Stomach smooth muscle (tissue), 2 donors: ENCODE measurements around the gene CDX1.

Experiments
- H3K27ac ChIP-seq: one replicate; pipeline ENCODE4 v1.7.0; 2013; ENCODE audit warnings: mild to moderate bottlenecking, low read length, inconsistent platforms
- H3K27me3 ChIP-seq, 2 donors: one replicate each; pipeline ENCODE4 v1.7.0; 2013; ENCODE audit warnings: low read length in 2 of 2; ENCODE audit not compliant: insufficient read depth in 2 of 2, control insufficient read depth in 1 of 2
- H3K36me3 ChIP-seq, 2 donors: one replicate each; pipeline ENCODE4 v1.7.0; 2013; ENCODE audit warnings: low read length in 2 of 2; ENCODE audit not compliant: control insufficient read depth in 2 of 2, insufficient read depth in 2 of 2
- H3K4me1 ChIP-seq: one replicate; pipeline ENCODE4 v1.7.0; 2013; ENCODE audit warnings: low read length; ENCODE audit not compliant: control insufficient read depth, insufficient read depth
- H3K4me3 ChIP-seq, 2 donors: one replicate each; pipeline ENCODE4 v1.7.0; 2013; ENCODE audit warnings: low read length in 2 of 2
- H3K9ac ChIP-seq, 2 donors: one replicate each; pipeline ENCODE4 v1.7.0; 2013; ENCODE audit warnings: low read length in 2 of 2, mild to moderate bottlenecking in 1 of 2
- H3K9me3 ChIP-seq, 2 donors: one replicate each; pipeline ENCODE4 v1.7.0; 2013; ENCODE audit warnings: low read length in 2 of 2; ENCODE audit not compliant: control insufficient read depth in 2 of 2
- donor health status: healthy.
- donor health status: Pancreatic carcinoma.

Gene CDX1

DNA sequence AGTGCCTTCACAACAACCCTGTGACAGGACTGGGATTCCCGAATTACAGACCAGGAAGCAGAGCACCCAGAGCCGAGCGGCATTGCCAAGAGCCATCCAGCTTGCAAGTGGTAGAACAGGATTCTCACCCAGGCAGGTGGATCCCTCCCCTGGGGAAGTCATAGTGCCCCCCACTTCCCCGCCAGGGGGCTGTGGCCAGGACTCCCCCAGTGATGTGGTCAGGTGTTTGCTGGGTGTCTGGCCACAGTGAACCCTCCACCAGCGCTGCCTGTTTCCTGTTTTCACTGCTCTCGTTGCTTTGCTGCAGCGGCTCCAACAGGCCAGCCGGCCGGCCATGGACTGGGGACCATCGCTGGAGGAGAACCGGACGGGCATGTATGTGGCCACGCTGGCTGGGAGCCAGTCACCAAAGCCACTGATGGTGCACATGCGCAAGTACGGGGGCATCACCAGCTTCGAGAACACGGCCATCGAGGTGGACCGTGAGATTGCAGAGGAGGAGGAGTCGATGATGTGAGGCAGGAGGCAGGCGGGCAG is 42.6 kb downstream of the CDX1 start:
- Histone ChIP-seq H3K27ac (no peak overlapping the region), H3K4me1 (peaks cover under 1% of the 10 kb centered on the region), H3K4me3 (no peak overlapping the region), H3K9me3 (no peaks in the 10 kb centered on the region), H3K36me3 (no peaks in the 10 kb centered on the region), H3K9ac (no peak overlapping the region), H3K27me3 (peaks cover 0 to 2% of the 10 kb centered on the region in 2 donors)

DNA sequence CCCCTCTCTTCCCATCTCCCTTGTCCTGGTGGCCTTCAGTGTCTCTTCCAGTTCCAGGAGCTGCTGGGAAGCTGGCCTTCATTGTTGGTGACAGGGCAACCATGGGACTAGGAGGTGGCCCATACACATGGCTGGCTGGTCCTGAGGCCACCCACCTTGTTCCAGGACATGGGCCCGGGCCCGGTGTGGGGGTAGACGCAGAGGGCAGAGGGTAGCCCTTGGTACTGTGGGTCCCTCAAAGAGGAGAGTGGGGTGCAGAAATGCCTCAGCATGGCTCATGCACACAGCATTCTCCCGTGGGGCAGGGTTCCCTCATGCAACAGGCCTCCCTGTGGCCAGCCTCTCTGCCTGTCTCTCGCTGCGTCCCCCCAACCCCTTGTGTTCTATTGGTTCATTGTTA is 44.1 kb downstream of the CDX1 start:
- Histone ChIP-seq H3K27ac (no peak overlapping the region), H3K27me3 (peaks cover 0 to 2% of the 10 kb centered on the region in 2 donors), H3K9ac (no peak overlapping the region), H3K9me3 (no peaks in the 10 kb centered on the region), H3K4me1 (peaks cover 3% of the 10 kb centered on the region), H3K4me3 (no peak overlapping the region), H3K36me3 (no peaks in the 10 kb centered on the region)

DNA sequence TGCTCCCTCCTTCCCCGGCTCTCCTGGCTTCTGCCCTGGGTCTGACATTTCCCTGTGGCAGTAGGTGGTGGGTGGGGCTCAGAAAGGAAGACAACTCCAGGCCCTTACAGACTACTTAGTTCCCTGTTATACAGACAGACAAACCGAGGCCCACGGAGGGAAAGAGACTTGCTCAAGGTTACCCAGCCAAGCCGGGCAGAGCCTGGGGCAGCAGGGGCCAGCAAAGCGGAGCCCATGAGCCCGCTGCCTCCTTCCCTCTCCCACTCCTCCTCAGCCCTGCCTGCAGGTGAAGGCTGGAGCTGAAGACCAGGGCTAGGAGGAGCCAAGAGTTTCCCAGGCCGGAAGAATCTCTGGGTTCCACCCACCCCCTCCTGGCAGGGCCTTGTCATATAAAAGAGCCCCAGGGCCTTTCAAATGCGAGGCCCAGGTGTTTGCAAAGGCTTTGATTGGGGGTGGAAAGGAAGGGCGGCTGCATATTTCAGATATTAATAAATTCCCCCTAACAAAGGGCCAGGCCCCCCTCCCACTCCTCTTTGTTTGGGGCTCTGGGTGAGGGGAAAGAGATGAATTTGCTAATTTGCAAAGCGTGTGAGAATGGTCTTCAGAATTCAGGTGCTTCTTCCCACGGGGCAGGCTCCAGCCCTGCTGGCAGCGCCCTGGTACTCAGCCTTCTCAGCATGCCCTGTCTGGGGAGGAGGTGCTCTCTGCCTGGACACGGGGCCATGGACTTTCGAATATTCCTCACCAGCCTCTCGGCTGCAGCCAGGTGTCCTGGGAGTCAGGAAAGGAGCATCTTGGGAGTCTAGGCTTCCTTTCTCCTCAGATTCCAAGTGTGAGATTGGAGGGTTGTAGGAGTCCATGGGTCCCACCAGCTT is 44.8 kb downstream of the CDX1 start:
- Histone ChIP-seq H3K9ac (no peak overlapping the region), H3K4me3 (no peak overlapping the region), H3K36me3 (no peaks in the 10 kb centered on the region), H3K9me3 (no peaks in the 10 kb centered on the region), H3K27me3 (peaks cover 0 to 2% of the 10 kb centered on the region in 2 donors), H3K27ac (no peak overlapping the region), H3K4me1 (peaks cover 3% of the 10 kb centered on the region)

DNA sequence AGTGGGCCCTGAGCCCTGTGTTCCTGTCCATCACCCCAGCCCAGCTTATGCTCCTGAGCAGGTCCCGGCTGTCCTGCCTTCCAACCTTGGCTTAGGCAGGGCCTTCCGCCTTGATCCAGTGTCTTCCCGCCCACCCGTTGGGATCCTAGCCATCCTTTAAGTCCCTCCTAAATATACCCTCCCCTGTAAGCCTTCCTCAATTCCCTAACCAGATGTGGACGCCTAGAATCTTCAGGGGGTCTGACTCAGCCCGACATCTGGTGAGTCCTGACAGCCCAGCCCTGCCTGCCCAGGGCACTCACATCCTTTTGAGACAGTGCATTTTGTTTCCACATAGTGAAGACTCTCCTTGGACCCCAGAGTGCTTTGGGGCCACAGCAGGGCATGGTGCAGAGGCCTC is 47.0 kb downstream of the CDX1 start:
- peaks cover 0 to 6% of the 10 kb centered on the region in 2 donors for H3K27me3 ChIP-seq
- no peak overlapping the region for H3K27ac ChIP-seq
- H3K4me3 ChIP-seq = no peak overlapping the region
- H3K9ac ChIP-seq = no peak overlapping the region
- no peaks in the 10 kb centered on the region for H3K36me3 ChIP-seq
- H3K9me3 ChIP-seq = no peaks in the 10 kb centered on the region
- H3K4me1 ChIP-seq = peaks cover 6% of the 10 kb centered on the region

DNA sequence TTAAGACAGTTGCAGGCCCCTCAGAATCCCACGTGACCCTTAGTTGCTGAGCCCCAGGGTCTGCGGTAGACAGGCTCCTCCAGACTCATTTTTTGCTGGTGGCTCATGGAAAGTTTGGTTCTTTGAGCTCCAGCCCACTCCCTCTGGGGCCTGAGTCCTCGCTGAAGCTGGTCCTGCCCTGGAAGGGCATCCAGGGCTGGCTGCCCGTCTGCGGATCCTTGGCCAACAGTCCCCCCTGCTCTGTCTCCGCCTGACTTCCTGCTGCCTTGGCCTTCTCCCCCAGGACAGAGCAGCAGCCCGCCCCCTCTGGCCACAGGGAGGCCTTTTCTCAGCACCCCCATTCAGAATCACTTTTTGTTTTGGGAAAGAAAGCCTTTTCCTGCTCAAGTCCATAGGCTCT is 47.7 kb downstream of the CDX1 start:
- Histone ChIP-seq H3K9me3 (no peaks in the 10 kb centered on the region), H3K36me3 (no peaks in the 10 kb centered on the region), H3K4me3 (no peak overlapping the region), H3K9ac (no peak overlapping the region), H3K27me3 (peaks cover 0 to 6% of the 10 kb centered on the region in 2 donors), H3K27ac (no peak overlapping the region), H3K4me1 (peaks cover 6% of the 10 kb centered on the region)

DNA sequence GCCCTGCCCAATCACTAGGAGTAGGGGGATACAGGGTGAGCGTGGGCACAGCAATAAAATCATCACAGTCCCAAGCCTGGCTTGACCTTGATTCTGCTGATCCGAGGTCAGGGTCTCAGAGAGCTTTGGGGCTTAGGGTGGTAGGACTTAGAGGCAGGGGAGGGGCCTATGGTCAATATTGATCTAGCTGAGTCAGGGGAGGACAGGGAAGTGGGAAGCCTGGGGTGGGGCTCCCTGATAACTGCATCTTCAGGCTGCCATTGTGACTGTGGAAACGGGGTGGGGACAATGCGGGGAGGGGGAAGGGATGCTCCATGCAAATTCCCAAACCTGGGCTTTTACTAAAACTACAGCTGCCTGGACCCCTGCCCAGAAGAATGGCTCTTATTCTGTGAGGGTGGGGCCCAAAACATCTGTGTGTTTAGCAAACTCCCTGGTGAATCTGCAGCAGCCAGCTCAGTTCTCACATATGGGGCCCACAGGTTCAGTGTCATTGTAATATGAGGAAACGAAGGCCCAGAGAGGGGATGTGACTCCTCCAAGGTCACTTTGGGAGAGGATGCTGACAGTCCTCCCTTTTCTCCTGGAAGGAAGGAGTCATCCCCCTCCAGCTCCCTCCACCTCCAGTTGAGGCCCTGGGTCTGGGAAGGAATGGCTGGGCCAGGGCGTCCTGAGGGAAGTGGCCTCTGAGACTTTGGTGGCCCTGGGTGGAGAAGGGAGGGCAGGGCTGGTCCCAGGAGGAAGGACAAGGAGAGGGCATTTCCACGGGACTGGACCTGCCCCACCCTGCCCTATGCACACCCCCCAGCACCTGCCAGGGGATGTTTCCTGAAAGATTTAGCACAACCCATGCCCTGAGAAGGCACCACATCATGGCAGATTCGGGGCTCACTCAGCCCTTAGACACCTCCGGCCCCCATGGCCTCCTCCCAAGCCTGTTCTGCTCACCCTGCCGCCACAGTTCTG is 49.7 kb downstream of the CDX1 start:
- no peak overlapping the region for H3K9ac ChIP-seq
- no peak overlapping the region for H3K4me3 ChIP-seq
- H3K27me3 ChIP-seq = peaks cover 0 to 4% of the 10 kb centered on the region in 2 donors
- H3K36me3 ChIP-seq = no peaks in the 10 kb centered on the region
- H3K27ac ChIP-seq = no peak overlapping the region
- H3K9me3 ChIP-seq = no peaks in the 10 kb centered on the region
- peaks cover 6% of the 10 kb centered on the region for H3K4me1 ChIP-seq

DNA sequence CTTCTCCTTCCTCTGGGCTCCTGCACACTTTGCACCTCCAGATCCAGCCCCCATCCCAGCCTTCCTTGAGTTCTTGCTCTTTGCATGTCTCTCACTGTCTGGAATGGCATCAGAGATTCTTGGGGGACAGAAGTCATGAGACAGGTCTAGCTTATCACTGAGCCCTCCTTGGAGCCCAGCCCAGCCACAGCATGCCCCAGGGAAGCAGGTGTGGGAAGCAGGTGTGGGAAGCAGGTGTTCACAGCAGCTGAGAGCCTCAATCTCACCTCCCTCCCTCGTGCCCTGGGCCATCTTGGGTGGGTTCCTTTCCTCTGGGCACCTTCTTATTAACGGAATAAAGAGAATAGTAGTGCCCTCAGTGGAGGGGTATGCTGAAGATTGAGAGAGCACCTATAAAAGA is 50.5 kb downstream of the CDX1 start:
- Histone ChIP-seq H3K9ac (no peak overlapping the region), H3K36me3 (no peaks in the 10 kb centered on the region), H3K27me3 (peaks cover 0 to 4% of the 10 kb centered on the region in 2 donors), H3K4me3 (no peak overlapping the region), H3K4me1 (peaks cover 6% of the 10 kb centered on the region), H3K27ac (no peak overlapping the region), H3K9me3 (no peaks in the 10 kb centered on the region)

DNA sequence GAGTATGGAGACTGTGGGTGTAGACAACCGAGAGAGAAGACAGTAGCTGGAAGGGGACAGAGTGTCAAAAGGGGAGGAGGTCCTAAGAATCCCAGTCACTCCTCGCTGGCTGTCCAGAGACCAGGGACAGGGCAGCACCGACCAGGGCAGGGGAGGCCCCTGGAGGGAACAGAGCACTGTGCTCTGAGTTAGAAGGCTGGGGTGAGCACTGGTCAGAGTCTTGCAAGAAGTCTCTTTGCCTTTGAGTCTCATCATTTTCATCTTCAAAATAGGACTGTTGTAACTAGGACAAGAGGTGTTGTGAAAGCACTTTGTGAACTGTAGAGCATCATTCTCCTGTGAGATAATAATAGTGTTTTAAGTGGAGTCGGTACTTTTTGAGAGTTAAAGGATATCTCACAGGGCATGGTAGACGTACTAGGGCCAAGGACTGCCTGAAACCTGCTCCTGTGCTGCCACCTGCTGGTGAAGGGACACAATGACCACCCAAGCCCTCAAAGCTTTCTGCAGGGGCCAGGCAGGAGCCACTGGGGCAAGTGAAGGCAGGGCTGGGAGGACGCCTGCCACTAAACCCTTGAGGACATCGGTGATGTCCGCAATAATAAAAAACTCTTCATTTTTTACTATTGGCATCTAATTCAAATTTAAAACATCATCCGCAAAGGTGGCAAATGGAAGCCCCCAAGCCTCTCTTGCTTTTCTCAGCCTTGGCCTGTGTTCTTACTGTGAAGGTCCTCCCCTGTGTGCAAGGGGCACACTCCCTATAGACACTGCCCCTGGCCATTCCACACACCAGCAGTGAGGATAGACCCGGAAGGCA is 51.5 kb downstream of the CDX1 start:
- no peak overlapping the region for H3K9ac ChIP-seq
- no peak overlapping the region for H3K27ac ChIP-seq
- peaks cover 0 to 4% of the 10 kb centered on the region in 2 donors for H3K27me3 ChIP-seq

DNA sequence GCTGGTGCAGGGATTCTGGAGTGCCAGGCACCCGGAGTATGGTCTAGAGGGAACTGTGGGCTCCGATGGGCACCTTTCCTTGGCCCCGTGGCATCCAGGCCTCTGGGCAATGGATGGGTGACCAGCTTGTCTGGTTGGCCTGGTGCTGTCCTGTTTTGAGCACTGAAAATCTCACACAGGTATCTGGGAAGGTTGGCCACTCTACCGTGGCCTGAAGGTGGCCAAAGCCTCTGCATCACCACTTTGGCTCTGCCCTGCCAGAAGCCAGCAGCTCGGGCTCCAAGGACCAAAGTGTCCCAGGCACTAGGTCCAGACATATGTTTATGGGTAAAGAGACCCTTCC is 52.1 kb downstream of the CDX1 start:
- Histone ChIP-seq H3K27me3 (peaks cover 0 to 4% of the 10 kb centered on the region in 2 donors), H3K9ac (no peak overlapping the region)

More for the DNA sequence above, 51.5 kb downstream of the CDX1 start:
- H3K9me3 ChIP-seq = no peaks in the 10 kb centered on the region
- H3K36me3 ChIP-seq = no peaks in the 10 kb centered on the region
- peaks cover 6% of the 10 kb centered on the region for H3K4me1 ChIP-seq
- H3K4me3 ChIP-seq = no peak overlapping the region

DNA sequence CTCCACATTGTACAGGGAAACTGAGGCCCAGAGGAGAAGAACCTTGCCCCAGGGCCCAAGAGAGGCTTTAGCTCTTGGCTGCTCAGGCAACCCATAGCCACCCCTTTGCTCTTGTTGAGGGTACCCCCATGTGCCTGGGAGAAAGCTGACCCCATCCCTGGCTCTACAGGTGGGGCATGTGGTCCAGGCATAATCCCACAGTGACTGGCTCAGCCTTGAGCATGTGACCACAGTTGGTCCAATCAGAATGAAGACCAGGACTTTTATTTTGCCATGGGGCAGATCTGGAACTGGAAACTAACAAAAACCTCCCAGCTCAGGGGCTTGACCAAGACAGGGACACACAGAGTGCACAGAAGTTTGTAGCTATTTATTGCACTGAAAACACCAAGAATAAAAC is 52.6 kb downstream of the CDX1 start:
- H3K9ac ChIP-seq = no peak overlapping the region

More for the DNA sequence above, 52.1 kb downstream of the CDX1 start:
- peaks cover 6% of the 10 kb centered on the region for H3K4me1 ChIP-seq
- H3K4me3 ChIP-seq = no peak overlapping the region
- H3K36me3 ChIP-seq = no peaks in the 10 kb centered on the region
- H3K27ac ChIP-seq = no peak overlapping the region
- H3K9me3 ChIP-seq = no peaks in the 10 kb centered on the region

More for the DNA sequence above, 52.6 kb downstream of the CDX1 start:
- peaks cover 0 to 4% of the 10 kb centered on the region in 2 donors for H3K27me3 ChIP-seq
- H3K4me1 ChIP-seq = peaks cover 6% of the 10 kb centered on the region
- H3K4me3 ChIP-seq = no peak overlapping the region
- no peaks in the 10 kb centered on the region for H3K9me3 ChIP-seq
- H3K36me3 ChIP-seq = no peaks in the 10 kb centered on the region
- no peak overlapping the region for H3K27ac ChIP-seq
